GM13976 (cell line): Measurements from ENCODE around the gene SPRY2.

Source experiments
- DNase-seq: peaks from one replicate; pipeline ENCODE4 v3.0.0; 2012; ENCODE audit warnings: low spot score
- CTCF ChIP-seq: IDR thresholded peaks from 2 replicates; pipeline ENCODE4 v1.5.1; 2012; ENCODE audit warnings: borderline replicate concordance, mild to moderate bottlenecking; ENCODE audit not compliant: insufficient read depth; ENCODE audit errors: extremely low read depth, missing control alignments, control extremely low read depth
- in situ Hi-C: fragments of 300-500 bp; cut with MboI; formaldehyde crosslinking; loops from one replicate; pipeline ENCODE4 v1.12.0; 2022; ENCODE audit warnings: low sequenced_read_pairs, mixed read lengths, inconsistent platforms; ENCODE audit not compliant: unreplicated experiment

The SPRY2 gene

GRCh38 chr13:80342471-80343371 is 1.8 kb upstream of the SPRY2 start:
- peak; percentile 98 for TF ChIP-seq CTCF
- DNase-seq = peak; percentile 79
- in situ Hi-C loops = loop anchor here (25.0 kb wide), 1 partner anchor 670 kb away; no protein-coding TSS in a partner anchor

- in situ Hi-C loops = loop anchor here (25.0 kb wide), 1 partner anchor 670 kb away; no protein-coding TSS in a partner anchor
- DNase-seq = no peak
- TF ChIP-seq CTCF = no peak
These were observed 937 bp upstream of the SPRY2 start for GRCh38 chr13:80341756-80342370.

GRCh38 chr13:80340651-80341100 is 250 bp downstream of the SPRY2 start:
- peak; percentile 46 for DNase-seq
- no peak for TF ChIP-seq CTCF
- in situ Hi-C loops = loop anchor here (25.0 kb wide), 1 partner anchor 672 kb away; no protein-coding TSS in a partner anchor

GRCh38 chr13:80339912-80340650 is 845 bp downstream of the SPRY2 start:
- no peak for TF ChIP-seq CTCF
- in situ Hi-C loops = loop anchor here (25.0 kb wide), 1 partner anchor 672 kb away; no protein-coding TSS in a partner anchor
- peak; percentile 47 for DNase-seq

- DNase-seq = peak; percentile 34
- in situ Hi-C loops = loop anchor here (25.0 kb wide), 1 partner anchor 673 kb away; no protein-coding TSS in a partner anchor
- no peak for TF ChIP-seq CTCF
These were observed 1.4 kb downstream of the SPRY2 start for GRCh38 chr13:80339563-80339911.
